A673 (cell line): ENCODE results near the gene CSGALNACT2. TPM values are rescaled to one million over a fixed set of nuclear protein-coding genes. Genes with fewer than 3 reads are reported as not detected.

ENCODE experiments used
- BruUV-seq: library from RNA; stranded (reverse); fragments of 400-500 nt; replicated peaks from 2 replicates; lab custom pipeline; 2021; lab: Mats Ljungman, UMichigan
- CTCF ChIA-PET: fragments of 300-600 bp; sonication (Branson Sonifier 250); formaldehyde crosslinking; loops from one replicate; lab custom pipeline; 2022; ENCODE audit warnings: antibody characterized with exemption; lab: Charles Lee
- POLR2A ChIA-PET: fragments of 300-600 bp; sonication (Branson Sonifier 250); formaldehyde crosslinking; loops from one replicate; lab custom pipeline; 2022; ENCODE audit warnings: antibody characterized with exemption; ENCODE audit not compliant: low non-redundant PET; lab: Charles Lee
- DNase-seq: peaks from one replicate; pipeline ENCODE4 v3.0.0-alpha.2; 2015; ENCODE audit warnings: low spot score
- H3K27ac ChIP-seq: fragments of 200-600 bp; sonication (generic); 2 replicates; pipeline ENCODE4 v1.5.1; 2016; ENCODE audit warnings: mixed run types, low read depth, mild to moderate bottlenecking, mixed read lengths, antibody characterized with exemption, low read length; ENCODE audit not compliant: poor library complexity, severe bottlenecking
- H3K27me3 ChIP-seq: fragments of 200-600 bp; sonication (generic); replicated peaks from 2 replicates; pipeline ENCODE4 v1.6.1; 2017; ENCODE audit warnings: mixed run types, low read depth, mild to moderate bottlenecking, mixed read lengths, antibody characterized with exemption, low read length; ENCODE audit not compliant: insufficient read depth, poor library complexity
- H3K36me3 ChIP-seq: fragments of 200-600 bp; sonication (generic); 2 replicates; pipeline ENCODE4 v1.6.1; 2016; ENCODE audit warnings: mixed run types, mild to moderate bottlenecking, mixed read lengths, antibody characterized with exemption, low read length; ENCODE audit not compliant: insufficient read depth, poor library complexity, severe bottlenecking
- H3K4me1 ChIP-seq: fragments of 200-600 bp; sonication (generic); 2 replicates; pipeline ENCODE4 v1.6.1; 2017; ENCODE audit warnings: mixed run types, mild to moderate bottlenecking, mixed read lengths, antibody characterized with exemption, low read length; ENCODE audit not compliant: insufficient read depth, poor library complexity, severe bottlenecking
- H3K4me3 ChIP-seq: fragments of 200-600 bp; sonication (generic); 2 replicates; pipeline ENCODE4 v1.5.1; 2016; ENCODE audit warnings: low read depth, mixed run types, mild to moderate bottlenecking, mixed read lengths, low read length; ENCODE audit not compliant: poor library complexity, severe bottlenecking
- H3K9me3 ChIP-seq: fragments of 200-600 bp; sonication (generic); 2 replicates; pipeline ENCODE4 v1.6.1; 2016; ENCODE audit warnings: mixed run types, low read depth, mild to moderate bottlenecking, mixed read lengths, antibody characterized with exemption, low read length; ENCODE audit not compliant: poor library complexity, severe bottlenecking
- CTCF ChIP-seq: fragments of 300-800, 200-600 bp; sonication (generic); conservative IDR thresholded peaks from 2 replicates; pipeline ENCODE4 v1.5.1; 2017; ENCODE audit warnings: low read depth, mild to moderate bottlenecking, antibody characterized with exemption, low read length, moderate library complexity, mixed read lengths
- EZH2 ChIP-seq: fragments of 200-600 bp; sonication (generic); IDR thresholded peaks from 2 replicates; pipeline ENCODE4 v1.6.1; 2017; ENCODE audit warnings: borderline replicate concordance, low read depth, mild to moderate bottlenecking, mixed read lengths, antibody characterized with exemption, low read length; ENCODE audit not compliant: poor library complexity, severe bottlenecking
- intact Hi-C: fragments of 100-400 bp; cut with micrococcal nuclease; formaldehyde crosslinking; loops from one replicate; pipeline ENCODE4 v1.10.0; 2022; ENCODE audit not compliant: unreplicated experiment
- total RNA-seq: library from RNA; stranded (reverse); gene quantifications from 2 replicates; pipeline ENCODE4 v1.2.3, GENCODE V29; 2021

CSGALNACT2 gene
- total RNA-seq, 1 experiment from 2014 or later, result 18.6 TPM

- no peaks in the 10 kb centered on the region for H3K9me3 ChIP-seq
- ChIA-PET POLR2A (no interaction called here), CTCF (no interaction called here)
- H3K27ac ChIP-seq, result no peak overlapping the region
- BruUV-seq, result no TSS peak
- no peaks in the 10 kb centered on the region for H3K27me3 ChIP-seq
- no peaks in the 10 kb centered on the region for H3K36me3 ChIP-seq
- DNase-seq, result no peak
- H3K4me1 ChIP-seq, result peaks cover 5% of the 10 kb centered on the region
- no peak overlapping the region for H3K4me3 ChIP-seq
- TF ChIP-seq CTCF (no peak), EZH2 (no peak)
- intact Hi-C loops, result no loop called here
Observed at GRCh38 chr10:43132867-43133787, 5.1 kb upstream of the CSGALNACT2 start.

- intact Hi-C loops, result no loop called here
- POLR2A ChIA-PET, result no interaction called here
- Histone ChIP-seq H3K9me3 (no peaks in the 10 kb centered on the region), H3K27ac (no peak overlapping the region), H3K27me3 (no peaks in the 10 kb centered on the region), H3K4me1 (peaks cover 5% of the 10 kb centered on the region), H3K4me3 (no peak overlapping the region), H3K36me3 (no peaks in the 10 kb centered on the region)
- CTCF ChIA-PET, result no interaction called here
- DNase-seq, result no peak
- TF ChIP-seq CTCF (no peak), EZH2 (no peak)
- no TSS peak for BruUV-seq
Observed at GRCh38 chr10:43134126-43134905, 3.9 kb upstream of the CSGALNACT2 start.

GRCh38 chr10:43135064-43135463 is 3.2 kb upstream of the CSGALNACT2 start:
- DNase-seq, result no peak
- Histone ChIP-seq H3K4me1 (peaks cover 12% of the 10 kb centered on the region), H3K4me3 (no peak overlapping the region), H3K36me3 (no peaks in the 10 kb centered on the region), H3K27ac (no peak overlapping the region), H3K27me3 (no peaks in the 10 kb centered on the region), H3K9me3 (no peaks in the 10 kb centered on the region)
- CTCF ChIA-PET, result no interaction called here
- no TSS peak for BruUV-seq
- intact Hi-C loops, result no loop called here
- TF ChIP-seq EZH2 (no peak), CTCF (no peak)
- POLR2A ChIA-PET, result no interaction called here
